Spinal cord (tissue), 10 donors: ENCODE measurements around the gene UQCRQ. TPM values are rescaled to one million over a fixed set of nuclear protein-coding genes. Genes with fewer than 3 reads are reported as not detected.
A peak's percentile ranks its signal among the peaks of the same experiment; 100 is the strongest.

Experiments used
- DNase-seq, 6 donors: peaks; one replicate each; pipeline versions ENCODE4 v3.0.0 to v3.0.0-alpha.2; 2013 to 2015; ENCODE audit warnings: low spot score in 6 of 6, low read depth in 4 of 6
- H3K27ac ChIP-seq: one replicate; pipeline ENCODE4 v1.5.1; 2013; ENCODE audit warnings: low read depth, low read length, control low read depth
- H3K27me3 ChIP-seq: one replicate; pipeline ENCODE4 v1.6.1; 2013; ENCODE audit warnings: low read length; ENCODE audit not compliant: control insufficient read depth, insufficient read depth
- H3K36me3 ChIP-seq: one replicate; pipeline ENCODE4 v1.6.1; 2013; ENCODE audit warnings: low read length; ENCODE audit not compliant: control insufficient read depth, insufficient read depth
- H3K4me1 ChIP-seq: one replicate; pipeline ENCODE4 v1.6.1; 2013; ENCODE audit warnings: low read length; ENCODE audit not compliant: control insufficient read depth, insufficient read depth
- H3K4me3 ChIP-seq: one replicate; pipeline ENCODE4 v1.5.1; 2013; ENCODE audit warnings: low read depth, low read length, control low read depth
- H3K9me3 ChIP-seq: one replicate; pipeline ENCODE4 v1.6.1; 2013; ENCODE audit warnings: low read length; ENCODE audit not compliant: control insufficient read depth, insufficient read depth
- WGBS: methylation state at CpG from one replicate; pipeline ENCODE4 v1.1.5; 2013; ENCODE audit warnings: missing lambda C conversion rate; ENCODE audit not compliant: insufficient coverage; 5-methylcytosine and 5-hydroxymethylcytosine counted together
- polyA plus RNA-seq, 2 donors: library from polyadenylated mRNA; unstranded; fragments of 120-200 nt; gene quantifications; one replicate each; pipeline ENCODE4 v1.2.1, GENCODE V29; 2013; ENCODE audit not compliant: insufficient read length in 2 of 2
- total RNA-seq, 2 donors: library from RNA; depleted of rRNA in 1 of 2; stranded (reverse); fragments of 120-200 nt in 1 of 2; fragments of >200 nt in 1 of 2; gene quantifications; one replicate each; pipeline versions ENCODE4 v1.2.3 to v1.2.4, GENCODE V29; 2013 to 2014
- donor health status: healthy.

The UQCRQ gene
- total and polyA plus RNA-seq, 4 donors, result 104 to 407 (median 259) TPM

DNA sequence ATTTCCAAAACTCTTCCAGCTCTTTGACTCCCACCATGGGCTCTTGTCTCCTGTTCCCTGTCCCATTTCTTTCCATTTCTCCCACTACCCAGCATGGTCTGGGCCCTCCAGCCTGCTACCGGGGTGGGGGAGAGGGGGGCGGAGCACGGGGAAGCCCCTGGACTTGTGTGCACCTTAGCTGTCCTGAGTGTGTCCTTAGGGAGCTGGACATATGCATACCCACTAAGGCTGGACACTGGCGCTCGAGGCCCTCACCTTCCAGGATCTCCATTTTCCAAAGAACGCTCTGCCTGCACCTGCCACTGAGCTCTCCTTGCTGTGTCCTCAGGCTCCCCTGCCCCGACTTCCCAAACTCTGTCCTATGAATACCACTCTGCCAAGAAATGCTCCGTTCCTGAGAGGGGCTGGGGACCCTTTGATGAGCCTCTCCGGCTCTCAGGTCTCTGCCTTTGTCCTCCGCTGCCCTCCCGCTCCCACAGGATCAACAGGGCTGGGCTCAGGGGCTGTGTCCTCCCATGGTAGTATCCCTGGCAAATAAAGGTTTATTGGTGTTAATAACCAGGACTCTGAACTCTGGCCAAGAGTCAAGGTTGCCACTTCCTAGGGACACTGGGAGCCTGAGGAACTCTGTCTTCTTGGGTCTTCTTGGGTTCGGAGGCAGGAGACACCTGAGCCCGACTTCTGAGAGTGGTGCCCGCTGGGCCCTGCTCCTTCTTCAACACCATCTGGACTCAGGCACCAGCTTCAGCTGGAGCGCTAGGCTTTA is 35.2 kb upstream of the UQCRQ start:
- Histone ChIP-seq H3K4me1 (peaks cover 27% of the 10 kb centered on the region), H3K36me3 (peaks cover 3% of the 10 kb centered on the region), H3K9me3 (no peaks in the 10 kb centered on the region), H3K27ac (peak overlapping the region; percentile 25), H3K27me3 (peaks cover 46% of the 10 kb centered on the region), H3K4me3 (no peak overlapping the region)
- no peak for DNase-seq
- 94% methylated on average over 9 of the region's 15 CpGs for WGBS

- peaks cover 22% of the 10 kb centered on the region for H3K4me1 ChIP-seq
- H3K36me3 ChIP-seq, result peaks cover 3% of the 10 kb centered on the region
- no peak overlapping the region for H3K4me3 ChIP-seq
- WGBS, result 94% methylated on average over 5 of the region's 5 CpGs
- peaks cover 35% of the 10 kb centered on the region for H3K27me3 ChIP-seq
- no peaks in the 10 kb centered on the region for H3K9me3 ChIP-seq
- DNase-seq, result no peak
- H3K27ac ChIP-seq, result no peak overlapping the region
Observed at GRCh38 chr5:132832612-132833011, 33.8 kb upstream of the UQCRQ start.

DNA sequence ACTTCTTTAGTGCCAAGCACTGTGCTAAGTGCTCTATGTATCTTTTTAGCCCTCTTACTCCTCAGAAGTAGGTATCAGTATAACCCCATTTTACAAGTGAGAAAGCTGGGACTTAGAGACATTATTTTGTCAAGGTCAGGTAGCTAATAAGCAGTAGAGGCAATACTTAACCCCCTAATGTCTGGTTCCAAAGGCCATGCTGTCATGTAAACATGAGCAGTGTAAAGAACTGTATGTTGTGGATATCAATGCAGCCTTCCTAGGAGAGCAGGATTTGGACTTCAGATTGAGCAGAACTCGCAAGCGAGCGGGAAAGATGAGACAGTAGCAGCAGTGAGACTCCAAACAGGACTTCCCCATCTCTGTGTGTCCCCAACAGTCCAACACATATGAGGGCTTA is 32.4 kb upstream of the UQCRQ start:
- WGBS, result 100% methylated on average over 2 of the region's 3 CpGs
- Histone ChIP-seq H3K36me3 (no peaks in the 10 kb centered on the region), H3K27ac (no peak overlapping the region), H3K4me3 (no peak overlapping the region), H3K27me3 (peaks cover 20% of the 10 kb centered on the region), H3K4me1 (peaks cover 28% of the 10 kb centered on the region), H3K9me3 (no peaks in the 10 kb centered on the region)
- no peak for DNase-seq

GRCh38 chr5:132836852-132837251 is 29.6 kb upstream of the UQCRQ start:
- no peaks in the 10 kb centered on the region for H3K27me3 ChIP-seq
- no peak overlapping the region for H3K4me3 ChIP-seq
- H3K36me3 ChIP-seq, result no peaks in the 10 kb centered on the region
- peaks cover 10% of the 10 kb centered on the region for H3K4me1 ChIP-seq
- WGBS, result 100% methylated on average over 1 of the region's 1 CpG
- no peak overlapping the region for H3K27ac ChIP-seq
- no peak for DNase-seq
- no peaks in the 10 kb centered on the region for H3K9me3 ChIP-seq

DNA sequence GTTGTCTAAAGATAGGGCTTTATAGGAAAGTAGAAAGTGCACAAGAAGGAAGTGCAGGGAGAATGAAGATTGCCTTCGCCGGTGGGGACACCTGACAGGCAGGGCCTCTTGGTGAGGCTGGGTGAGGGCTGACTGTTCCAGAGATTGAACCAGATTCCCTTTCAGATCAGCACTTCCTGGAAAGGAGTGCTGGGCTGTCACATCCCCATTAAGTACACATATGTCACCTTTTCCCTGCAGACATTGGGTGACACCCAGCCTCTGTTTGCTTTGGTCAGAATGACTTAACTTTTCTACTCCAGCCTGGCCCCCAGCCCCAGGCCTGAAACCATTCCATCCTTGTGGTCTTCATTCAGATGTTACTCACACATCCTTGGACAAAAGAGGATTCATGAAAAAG is 28.6 kb upstream of the UQCRQ start:
- 76% methylated on average over 2 of the region's 2 CpGs for WGBS
- H3K4me3 ChIP-seq, result no peak overlapping the region
- H3K36me3 ChIP-seq, result no peaks in the 10 kb centered on the region
- H3K9me3 ChIP-seq, result no peaks in the 10 kb centered on the region
- H3K27me3 ChIP-seq, result no peaks in the 10 kb centered on the region
- DNase-seq, result no peak
- H3K27ac ChIP-seq, result peak overlapping the region; percentile 27
- peaks cover 10% of the 10 kb centered on the region for H3K4me1 ChIP-seq

- Histone ChIP-seq H3K9me3 (no peaks in the 10 kb centered on the region), H3K36me3 (no peaks in the 10 kb centered on the region), H3K27ac (peak overlapping the region; percentile 63), H3K27me3 (no peaks in the 10 kb centered on the region), H3K4me1 (peaks cover 10% of the 10 kb centered on the region), H3K4me3 (no peak overlapping the region)
- WGBS, result 38% methylated on average over 2 of the region's 3 CpGs
- no peak for DNase-seq
Observed at GRCh38 chr5:132838516-132839282, 27.7 kb upstream of the UQCRQ start.

- Histone ChIP-seq H3K9me3 (no peaks in the 10 kb centered on the region), H3K4me3 (no peak overlapping the region), H3K27ac (peak overlapping the region; percentile 63), H3K27me3 (no peaks in the 10 kb centered on the region), H3K36me3 (no peaks in the 10 kb centered on the region), H3K4me1 (peaks cover 10% of the 10 kb centered on the region)
- 69% methylated on average over 5 of the region's 8 CpGs for WGBS
- DNase-seq, result no peak
Observed at GRCh38 chr5:132839426-132840301, 26.8 kb upstream of the UQCRQ start.

GRCh38 chr5:132840313-132840712 is 26.1 kb upstream of the UQCRQ start:
- H3K9me3 ChIP-seq, result no peaks in the 10 kb centered on the region
- H3K36me3 ChIP-seq, result no peaks in the 10 kb centered on the region
- WGBS, result 83% methylated on average over 3 of the region's 3 CpGs
- no peak overlapping the region for H3K4me3 ChIP-seq
- DNase-seq, result no peak
- H3K4me1 ChIP-seq, result peaks cover 10% of the 10 kb centered on the region
- H3K27ac ChIP-seq, result peak overlapping the region; percentile 19
- H3K27me3 ChIP-seq, result no peaks in the 10 kb centered on the region

DNA sequence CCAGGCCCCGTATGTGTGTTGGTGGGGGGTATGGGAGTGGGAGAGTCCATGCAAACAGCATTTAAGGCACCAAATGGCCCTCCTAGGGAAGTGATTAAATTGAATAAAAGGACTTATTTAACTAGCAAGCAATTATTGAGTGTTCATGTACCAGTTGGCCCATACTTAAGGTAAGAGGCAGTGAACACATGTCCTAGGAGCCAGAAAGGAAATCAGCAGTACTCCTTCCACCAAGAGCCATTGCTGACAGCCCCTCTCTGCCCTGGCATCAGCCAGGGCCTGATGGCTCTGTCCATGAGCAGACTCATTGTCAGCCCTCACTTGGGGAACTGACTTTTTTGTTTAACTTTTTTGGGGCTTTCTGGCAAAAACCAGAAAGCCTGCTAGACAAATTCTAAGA is 25.5 kb upstream of the UQCRQ start:
- Histone ChIP-seq H3K27ac (no peak overlapping the region), H3K36me3 (no peaks in the 10 kb centered on the region), H3K4me3 (no peak overlapping the region), H3K27me3 (no peaks in the 10 kb centered on the region), H3K4me1 (peaks cover 10% of the 10 kb centered on the region), H3K9me3 (no peaks in the 10 kb centered on the region)
- WGBS, result 40% methylated on average over 1 of the region's 1 CpG
- no peak for DNase-seq
